G401.6 (cell line): Measurements from ENCODE around the gene UNC93B1.
A peak's percentile ranks its signal among the peaks of the same experiment; 100 is the strongest.

Experiments used
- FAIRE-seq: peaks from 2 replicates; lab custom pipeline; 2012; peaks lifted over from hg19 to GRCh38; lab: Jason Lieb, UNC

UNC93B1 gene

GRCh38 chr11:68020575-68020974 lies 16.7 kb upstream of the UNC93B1 start:
- FAIRE-seq = no peak

DNA sequence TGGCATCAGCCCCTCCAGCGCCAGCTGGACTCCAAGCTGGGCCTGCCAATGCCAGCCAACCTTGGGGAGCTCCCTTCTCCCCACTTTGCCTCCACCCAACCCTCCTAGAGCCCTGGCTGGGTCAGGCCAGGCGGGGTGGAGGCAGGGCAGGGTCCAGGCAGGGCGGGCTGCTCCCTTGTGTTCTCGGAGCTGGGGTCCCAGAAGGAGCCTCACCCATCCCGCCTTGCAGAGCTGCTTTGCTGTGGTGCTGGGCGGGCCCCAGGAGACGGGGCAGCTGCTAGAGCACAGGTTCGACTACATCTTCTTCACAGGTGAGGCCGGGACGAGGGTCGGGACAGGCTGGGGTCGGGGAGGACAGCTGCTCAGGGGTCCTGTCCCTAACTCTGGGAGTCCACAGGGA lies 15.6 kb upstream of the UNC93B1 start:
- no peak for FAIRE-seq

GRCh38 chr11:68018730-68019190 lies 14.9 kb upstream of the UNC93B1 start:
- no peak for FAIRE-seq

DNA sequence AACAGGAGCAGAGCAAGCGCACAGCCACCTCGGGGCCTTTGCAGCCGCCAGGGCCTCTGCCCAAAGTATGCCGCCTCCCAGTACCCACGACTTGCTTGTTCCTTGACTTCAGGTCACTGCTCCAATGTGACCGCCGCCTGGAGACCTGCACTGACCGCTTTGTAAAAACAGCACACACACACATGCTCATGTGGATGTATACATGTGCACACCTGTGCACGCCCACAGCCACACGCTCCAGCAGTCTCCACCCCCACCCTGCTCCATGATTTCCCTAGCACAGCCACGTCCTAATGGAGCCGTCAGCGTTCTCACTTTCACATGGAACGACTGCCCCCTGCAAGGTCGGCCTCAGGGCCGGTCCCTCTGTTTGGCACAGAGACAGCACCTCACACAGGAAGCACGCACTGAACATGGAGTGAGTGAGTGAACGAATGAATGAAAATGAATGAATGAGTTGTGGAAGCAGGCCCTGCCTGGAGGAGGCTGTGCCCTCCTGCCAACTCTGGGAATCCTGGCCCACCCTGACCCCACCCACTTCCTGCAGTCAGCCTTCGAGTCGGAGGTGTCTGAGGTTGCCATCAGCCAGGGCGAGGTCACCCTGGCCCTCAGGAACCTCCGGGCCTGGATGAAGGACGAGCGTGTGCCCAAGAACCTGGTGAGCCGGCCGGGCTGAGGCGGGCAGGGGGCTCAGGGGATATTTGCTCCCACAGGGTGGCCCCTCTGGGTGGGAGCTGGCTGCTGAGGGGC lies 14.3 kb upstream of the UNC93B1 start:
- no peak for FAIRE-seq

DNA sequence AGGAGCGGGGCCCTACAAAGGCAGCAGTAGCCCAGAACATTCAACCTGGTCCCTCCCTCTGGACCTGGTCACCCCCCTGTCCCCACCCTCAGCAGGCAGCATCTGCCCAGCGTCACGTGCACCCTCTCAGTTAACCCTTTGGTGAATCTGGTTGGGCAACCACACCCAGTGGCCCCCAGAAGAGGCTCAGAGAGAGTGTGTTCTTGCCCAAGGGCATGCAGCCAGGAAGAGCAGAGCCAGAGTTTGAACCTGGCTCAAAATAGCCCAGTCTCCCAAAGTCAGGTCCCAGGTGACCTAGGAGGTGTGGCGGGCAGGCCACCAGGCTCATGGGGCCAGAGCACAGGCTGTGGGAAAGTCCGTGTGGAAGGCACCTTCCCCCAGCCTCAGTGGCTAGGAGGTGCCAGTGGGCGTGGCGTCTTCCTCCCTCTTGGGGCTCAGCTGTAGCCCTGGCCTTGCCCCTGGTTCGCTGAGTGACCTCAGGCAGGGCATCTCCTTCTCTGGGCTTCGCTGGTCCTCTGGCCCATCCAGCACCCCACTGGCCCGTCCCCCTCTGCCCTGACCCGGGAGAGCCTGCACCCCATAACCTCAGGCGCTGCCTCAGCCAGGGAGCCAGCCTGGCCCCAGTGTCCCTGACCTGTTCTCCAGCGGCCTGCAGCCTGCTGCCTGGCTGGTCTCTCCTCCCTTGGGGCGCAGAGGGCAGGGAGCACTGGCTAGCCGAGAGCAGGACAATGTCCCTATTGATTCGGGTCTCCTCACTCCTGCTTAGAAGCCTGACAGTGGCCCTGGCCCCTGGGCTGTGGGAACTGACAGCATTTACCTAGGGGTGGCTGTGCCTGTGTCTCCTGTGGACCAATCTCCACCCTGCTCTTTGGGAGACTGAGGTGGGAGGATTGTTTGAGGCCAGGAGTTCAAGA lies 13.3 kb upstream of the UNC93B1 start:
- no peak for FAIRE-seq

DNA sequence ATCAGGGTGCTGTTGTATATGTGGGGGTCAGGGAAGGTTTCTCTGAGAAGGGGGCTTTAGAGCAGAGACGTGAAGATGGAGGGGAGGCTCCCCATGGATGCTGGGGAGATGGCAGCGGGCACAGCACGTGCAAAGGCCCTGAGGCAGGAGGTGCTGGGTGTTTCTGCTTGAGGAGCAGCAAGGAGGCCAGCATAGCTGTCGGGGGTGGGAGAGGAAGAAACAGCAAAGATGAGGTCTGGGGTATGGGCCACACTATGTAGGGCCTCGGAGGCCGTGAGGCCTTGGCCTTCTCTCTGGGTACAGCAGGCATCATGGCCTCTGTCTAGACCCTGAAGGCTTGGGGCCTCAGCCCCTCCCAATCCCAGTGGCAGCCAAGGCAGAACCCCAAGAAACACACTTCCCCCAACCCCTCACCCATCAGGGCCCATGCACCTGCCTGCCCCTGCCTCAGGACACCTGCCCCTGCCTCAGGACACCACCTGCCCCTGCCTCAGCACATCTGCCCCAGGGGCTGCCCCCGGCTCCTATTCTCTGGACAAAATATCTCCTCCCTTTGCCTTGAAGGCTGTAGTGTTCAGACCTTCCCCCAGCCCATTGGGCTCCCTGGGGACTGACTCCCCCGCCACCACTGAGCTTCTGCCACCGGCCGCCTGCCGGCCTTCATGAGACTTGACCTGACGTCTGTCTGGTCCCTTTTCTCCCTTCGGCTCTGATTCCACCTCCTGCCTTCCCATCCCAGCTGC lies 12.4 kb upstream of the UNC93B1 start:
- FAIRE-seq = no peak

DNA sequence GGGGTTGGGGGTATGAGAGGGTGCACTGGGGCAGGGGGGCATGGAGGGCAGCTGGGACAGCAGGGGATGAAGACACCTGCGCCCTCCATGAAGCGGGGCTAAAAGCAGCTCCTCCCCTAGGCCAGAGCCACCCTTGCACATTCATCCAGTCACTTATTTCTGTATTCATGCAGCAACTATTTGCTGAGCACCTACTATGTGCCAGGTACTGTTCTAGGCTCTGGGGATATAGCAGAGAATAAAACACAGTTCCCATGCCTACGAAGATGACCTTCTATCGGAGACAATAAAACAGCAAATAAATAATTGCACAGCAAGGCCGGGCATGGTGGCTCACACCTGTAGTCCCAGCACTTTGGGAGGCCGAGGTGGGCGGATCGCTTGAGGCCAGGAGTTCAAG lies 11.6 kb upstream of the UNC93B1 start:
- FAIRE-seq = no peak

DNA sequence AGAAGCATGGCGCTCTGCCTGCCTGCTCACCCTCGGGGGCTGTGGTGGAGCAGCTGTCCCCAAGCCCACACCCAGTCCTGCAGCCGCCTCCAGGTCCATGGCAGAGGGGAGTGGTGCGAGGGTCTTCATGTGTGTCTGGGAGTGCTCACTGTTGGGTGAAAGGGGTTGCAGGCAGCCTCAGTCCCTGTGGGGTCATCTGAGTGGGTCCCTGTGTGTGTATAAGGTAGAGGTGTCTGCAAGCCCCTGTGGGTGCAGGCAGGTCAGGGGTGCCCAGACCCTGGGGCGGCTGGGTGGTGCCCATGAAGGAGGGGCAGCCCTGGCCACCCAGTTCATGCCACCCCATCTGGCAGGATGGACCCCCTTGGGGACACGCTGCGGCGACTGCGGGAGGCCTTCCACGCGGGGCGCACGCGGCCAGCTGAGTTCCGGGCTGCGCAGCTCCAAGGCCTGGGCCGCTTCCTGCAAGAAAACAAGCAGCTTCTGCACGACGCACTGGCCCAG lies 11.1 kb upstream of the UNC93B1 start:
- no peak for FAIRE-seq

GRCh38 chr11:68014157-68014946 lies 10.5 kb upstream of the UNC93B1 start:
- FAIRE-seq = no peak

DNA sequence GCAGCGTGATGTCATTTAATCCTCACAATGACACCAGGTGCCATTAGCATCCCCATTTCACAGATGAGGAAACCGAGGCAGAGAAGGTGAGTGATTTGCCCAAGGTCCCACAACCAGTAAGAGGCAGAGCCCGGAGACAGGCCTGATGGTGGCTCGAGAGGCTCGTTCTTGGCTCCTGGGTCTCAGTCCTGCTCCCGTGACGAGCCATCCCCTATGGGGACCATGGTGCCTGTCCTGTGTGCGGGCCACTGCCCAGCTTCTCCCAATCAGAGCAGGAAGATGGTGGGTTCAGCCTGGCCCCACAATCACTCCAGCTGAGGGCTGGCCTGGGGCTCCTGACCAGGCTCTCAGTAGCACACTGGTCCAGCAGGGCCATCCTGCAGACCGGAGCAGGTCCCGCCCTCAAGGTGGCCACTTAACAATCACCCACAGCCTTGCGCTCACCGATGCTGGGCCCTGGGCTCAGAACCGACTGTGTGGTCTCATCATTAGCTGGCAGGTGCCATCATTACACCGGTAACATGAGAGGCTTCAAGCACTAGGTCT lies 9.8 kb upstream of the UNC93B1 start:
- FAIRE-seq = no peak

GRCh38 chr11:68012843-68013610 lies 9.1 kb upstream of the UNC93B1 start:
- FAIRE-seq = no peak

GRCh38 chr11:68012044-68012842 lies 8.3 kb upstream of the UNC93B1 start:
- FAIRE-seq = no peak

DNA sequence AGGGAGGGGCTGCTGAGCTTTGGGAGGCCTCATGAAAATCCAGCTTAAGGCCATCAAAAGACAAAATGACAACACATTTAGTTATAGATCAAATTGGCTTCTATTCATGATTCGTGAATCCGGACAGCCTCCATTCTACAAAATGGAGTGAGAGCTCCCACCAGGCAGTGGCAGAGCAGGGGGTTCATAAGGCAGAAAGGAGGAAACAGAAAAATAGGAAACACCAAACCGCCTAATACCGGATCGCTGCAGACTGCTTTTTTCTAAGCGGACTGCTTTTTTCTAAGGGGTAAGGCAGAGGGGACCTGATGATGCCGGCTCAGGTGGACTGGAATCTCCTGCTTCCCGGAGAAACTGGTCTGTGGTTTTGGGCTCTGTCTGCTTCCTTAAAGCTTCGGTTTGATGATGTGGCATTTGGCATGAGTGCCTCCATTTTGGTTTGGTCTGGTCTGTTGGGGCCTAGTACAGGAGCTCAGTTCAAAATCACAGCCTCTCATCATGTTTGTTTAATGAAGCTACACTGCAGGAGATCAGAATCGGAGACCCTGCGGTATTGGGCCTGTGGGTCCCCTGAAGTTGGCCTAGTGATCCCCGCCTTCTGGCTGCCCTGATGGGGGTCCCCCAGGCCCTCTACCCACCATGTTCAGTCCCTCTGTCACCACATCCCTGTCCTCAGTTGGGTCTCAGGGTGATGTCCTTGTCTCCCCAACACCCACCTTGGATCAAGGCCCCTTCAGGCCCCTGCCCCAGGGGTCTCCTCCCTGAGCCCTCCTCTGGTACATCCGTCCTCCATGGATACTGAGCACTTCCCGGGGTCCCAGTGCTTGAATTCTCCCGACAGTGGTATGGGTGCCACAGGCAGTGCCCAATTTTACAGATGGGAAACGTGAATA lies 7.4 kb upstream of the UNC93B1 start:
- no peak for FAIRE-seq

DNA sequence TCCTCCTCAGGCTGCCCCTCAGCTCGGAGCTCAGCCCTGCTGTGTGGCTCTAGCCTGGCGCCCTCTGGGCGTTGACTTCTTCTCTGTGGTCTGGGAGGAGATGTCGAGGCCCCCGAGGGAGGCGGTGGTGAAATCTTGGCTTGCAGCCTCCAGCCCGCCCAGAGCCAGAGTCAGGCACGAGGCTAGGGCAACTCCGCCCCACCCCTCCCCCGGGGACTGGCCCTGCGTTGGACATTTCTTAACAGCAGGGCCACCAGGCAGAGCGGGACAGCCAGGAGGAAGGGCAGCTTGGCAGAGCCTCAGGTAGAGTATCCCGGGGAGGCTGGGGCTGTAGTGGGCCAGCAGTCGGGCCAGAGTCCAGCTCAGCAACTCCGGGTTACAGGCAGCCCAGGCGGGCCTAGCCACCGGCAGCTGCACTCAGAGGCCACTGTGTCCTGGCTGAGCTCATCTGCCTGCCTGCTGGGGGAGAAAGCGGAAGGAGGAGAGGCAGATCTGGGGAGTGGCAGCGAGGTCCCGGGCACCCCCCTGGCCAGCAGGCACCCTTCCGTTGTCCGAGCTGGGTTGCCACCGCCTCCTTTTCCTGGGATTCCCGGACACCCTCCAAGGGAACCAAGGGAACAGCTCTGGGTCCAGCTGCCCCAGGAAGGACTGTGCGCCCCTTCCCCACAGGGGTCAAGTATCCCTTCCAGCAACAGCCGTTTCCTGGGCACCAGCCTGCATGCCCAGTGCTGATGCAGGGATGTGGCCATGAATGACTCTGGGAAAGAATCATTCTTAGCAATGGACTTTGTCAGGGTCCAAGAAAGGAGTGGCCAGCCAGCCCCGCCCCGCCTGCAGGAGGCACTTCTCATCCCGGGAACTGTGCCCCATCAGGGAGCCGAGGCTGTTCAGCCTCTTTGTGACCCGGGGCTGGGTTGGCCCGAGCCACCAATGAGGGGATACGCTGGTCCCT lies 6.5 kb upstream of the UNC93B1 start, which contains the start of gene ALDH3B1:
Gene ALDH3B1, plus strand, starts transcription at position 238 of the 952 bp plus-strand sequence. CDS start 4,971 bp downstream, outside the sequence.
- FAIRE-seq = no peak

DNA sequence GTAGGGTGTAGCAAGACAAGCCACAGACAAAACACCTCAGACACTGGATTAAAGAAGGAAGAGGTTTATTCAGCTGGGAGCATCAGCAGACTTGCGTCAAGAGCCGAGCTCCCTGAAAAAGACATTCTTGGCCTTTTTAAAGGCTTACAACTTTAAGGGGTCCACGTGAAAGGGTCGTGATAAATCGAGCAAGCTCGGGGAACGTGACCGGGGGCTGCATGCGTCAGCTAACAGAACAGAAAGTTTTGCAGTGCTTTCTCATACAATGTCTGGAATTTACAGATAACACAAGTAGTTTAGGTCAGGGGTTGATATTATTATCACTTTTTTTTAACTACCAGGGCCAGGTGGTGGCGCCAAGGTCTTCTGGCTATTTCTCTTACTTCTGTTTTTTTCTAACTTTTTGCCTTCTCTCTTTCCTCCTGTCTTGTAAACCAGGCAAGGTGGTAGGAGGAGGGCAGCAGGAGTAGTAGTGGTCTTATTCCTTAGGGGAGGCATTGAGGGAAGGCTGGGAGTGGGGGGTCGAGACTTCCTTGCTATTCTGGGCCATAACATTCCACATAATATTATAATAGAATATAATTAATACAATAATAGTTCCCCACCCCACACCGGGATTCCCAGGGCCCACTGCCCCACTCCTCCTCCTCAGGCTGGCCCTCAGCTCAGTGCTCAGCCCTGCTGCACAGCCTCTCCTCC lies 5.6 kb upstream of the UNC93B1 start:
- FAIRE-seq = peak; percentile 54
